Inferior parietal cortex (tissue), 1 donor: ENCODE measurements around the gene JARID2.

Experiments
- DNase-seq: peaks from one replicate; pipeline ENCODE4 v3.0.0-alpha.2; 2016; ENCODE audit errors: extremely low spot score

Gene JARID2

GRCh38 chr6:15417811-15418210 lies 171.9 kb downstream of the JARID2 start:
- no peak for DNase-seq

- no peak for DNase-seq
Measured at GRCh38 chr6:15419493-15419892, 173.6 kb downstream of the JARID2 start.

GRCh38 chr6:15420959-15421438 lies 175.1 kb downstream of the JARID2 start:
- DNase-seq = no peak

GRCh38 chr6:15421945-15422733 lies 176.3 kb downstream of the JARID2 start:
- DNase-seq = no peak

GRCh38 chr6:15423286-15423993 lies 177.6 kb downstream of the JARID2 start:
- no peak for DNase-seq

- no peak for DNase-seq
Measured at GRCh38 chr6:15425947-15426346, 180.1 kb downstream of the JARID2 start.

GRCh38 chr6:15426395-15426794 lies 180.5 kb downstream of the JARID2 start:
- no peak for DNase-seq

- no peak for DNase-seq
Measured at GRCh38 chr6:15426901-15427300, 181.0 kb downstream of the JARID2 start.

GRCh38 chr6:15427331-15428070 lies 181.6 kb downstream of the JARID2 start:
- no peak for DNase-seq

- no peak for DNase-seq
Measured at GRCh38 chr6:15429141-15430110, 183.6 kb downstream of the JARID2 start.

- DNase-seq = no peak
Measured at GRCh38 chr6:15430186-15430585, 184.3 kb downstream of the JARID2 start.

GRCh38 chr6:15430931-15431405 lies 185.1 kb downstream of the JARID2 start:
- DNase-seq = no peak

GRCh38 chr6:15431762-15432483 lies 186.1 kb downstream of the JARID2 start:
- DNase-seq = no peak

GRCh38 chr6:15433511-15433861 lies 187.6 kb downstream of the JARID2 start:
- DNase-seq = no peak

- no peak for DNase-seq
Measured at GRCh38 chr6:15434263-15434662, 188.4 kb downstream of the JARID2 start.

- no peak for DNase-seq
Measured at GRCh38 chr6:15434823-15435380, 189.0 kb downstream of the JARID2 start.

GRCh38 chr6:15435468-15435867 lies 189.6 kb downstream of the JARID2 start:
- no peak for DNase-seq

- no peak for DNase-seq
Measured at GRCh38 chr6:15436451-15436850, 190.6 kb downstream of the JARID2 start.

GRCh38 chr6:15437090-15437635 lies 191.3 kb downstream of the JARID2 start:
- DNase-seq = no peak
